OCI-LY1 (cell line): ENCODE results near the gene SKP1.
A peak's percentile ranks its signal among the peaks of the same experiment; 100 is the strongest.

Source experiments
- H2AFZ ChIP-seq: fragments of 200-600 bp; sonication (generic), shearing (Covaris generic); 2 replicates; pipeline ENCODE4 v1.6.0; 2014; ENCODE audit warnings: antibody characterized with exemption, mild to moderate bottlenecking, low read length
- H3F3A ChIP-seq: fragments of 200-600 bp; sonication (generic), shearing (Covaris generic); 2 replicates; pipeline ENCODE4 v1.6.0; 2014; ENCODE audit warnings: mild to moderate bottlenecking, antibody characterized with exemption, low read length, moderate library complexity; ENCODE audit not compliant: insufficient read depth
- H3K27ac ChIP-seq: fragments of 200-600 bp; sonication (generic); 2 replicates; pipeline ENCODE4 v1.5.1; 2014; ENCODE audit warnings: low read length, mixed run types, mild to moderate bottlenecking, low read depth; ENCODE audit not compliant: poor library complexity, severe bottlenecking
- H3K27me3 ChIP-seq: fragments of 200-600 bp; sonication (generic); 2 replicates; pipeline ENCODE4 v1.6.0; 2014; ENCODE audit warnings: antibody characterized with exemption, mild to moderate bottlenecking, low read length, moderate library complexity; ENCODE audit not compliant: insufficient read depth
- H3K36me3 ChIP-seq: fragments of 200-600 bp; sonication (generic); 2 replicates; pipeline ENCODE4 v1.6.1; 2014; ENCODE audit warnings: mild to moderate bottlenecking, antibody characterized with exemption, low read length, moderate library complexity, mixed read lengths; ENCODE audit not compliant: insufficient read depth
- H3K4me1 ChIP-seq: fragments of 200-600 bp; sonication (generic); 2 replicates; pipeline ENCODE4 v1.5.1; 2014; ENCODE audit warnings: mild to moderate bottlenecking, low read length, moderate library complexity; ENCODE audit not compliant: insufficient read depth, severe bottlenecking
- H3K4me2 ChIP-seq: fragments of 200-600 bp; sonication (generic), shearing (Covaris generic); 2 replicates; pipeline ENCODE4 v1.6.1; 2014; ENCODE audit warnings: low read length
- H3K4me3 ChIP-seq: fragments of 200-600 bp; sonication (generic); 2 replicates; pipeline ENCODE4 v1.5.1; 2014; ENCODE audit warnings: low read length, low read depth, mild to moderate bottlenecking, mixed read lengths; ENCODE audit not compliant: poor library complexity, severe bottlenecking
- H3K79me2 ChIP-seq: fragments of 200-600 bp; shearing (Covaris generic); 2 replicates; pipeline ENCODE4 v1.6.1; 2016; ENCODE audit warnings: mixed run types, low read length, mixed read lengths; ENCODE audit not compliant: insufficient read depth
- H3K9ac ChIP-seq: fragments of 200-600 bp; sonication (generic), shearing (Covaris generic); 2 replicates; pipeline ENCODE4 v1.6.1; 2014; ENCODE audit warnings: mild to moderate bottlenecking, low read length, mixed read lengths
- H3K9me2 ChIP-seq: fragments of 200-600 bp; sonication (generic), shearing (Covaris generic); 2 replicates; pipeline ENCODE4 v1.6.1; 2014; ENCODE audit warnings: low read depth, mild to moderate bottlenecking, low read length, mixed read lengths
- H3K9me3 ChIP-seq: fragments of 200-600 bp; shearing (Covaris generic); 2 replicates; pipeline ENCODE4 v1.6.1; 2014; ENCODE audit warnings: low read length, mixed read lengths
- H4K20me1 ChIP-seq: fragments of 200-600 bp; sonication (generic), shearing (Covaris generic); 2 replicates; pipeline ENCODE4 v1.6.0; 2016; ENCODE audit warnings: mild to moderate bottlenecking, low read length; ENCODE audit not compliant: insufficient read depth
- EZH2 ChIP-seq: fragments of 200-600 bp; sonication (generic), shearing (Covaris generic); IDR thresholded peaks from 2 replicates; pipeline ENCODE4 v1.8.0; 2017; ENCODE audit warnings: borderline replicate concordance, mixed run types, mild to moderate bottlenecking, antibody characterized with exemption, low read length, moderate library complexity, mixed read lengths
- TF ChIP-seq, protein P1 (sequence below): fragments of 200-600 bp; sonication (generic), shearing (Covaris generic); IDR thresholded peaks from 2 replicates; pipeline ENCODE4 v1.5.1; 2017; ENCODE audit warnings: mild to moderate bottlenecking, antibody characterized with exemption, low read length, moderate library complexity, mixed read lengths

Gene SKP1

DNA sequence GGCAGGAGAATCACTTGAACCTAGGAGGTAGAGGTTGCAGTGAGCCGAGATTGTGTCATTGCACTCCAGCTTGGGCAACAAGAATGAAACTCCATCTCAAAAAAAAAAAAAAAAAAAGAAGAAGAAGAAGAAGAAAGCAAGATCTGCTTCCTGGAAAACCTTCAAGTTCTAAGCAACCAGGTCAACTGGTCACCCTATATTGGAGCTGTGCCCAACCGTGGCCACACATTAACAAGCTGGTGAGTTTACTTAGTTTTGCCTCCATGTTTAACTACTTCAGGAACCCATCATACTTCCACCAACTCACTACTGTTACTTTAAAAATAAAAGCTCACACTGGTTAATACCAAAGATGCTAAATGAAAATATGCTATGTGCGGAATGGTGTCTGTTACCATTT lies 12.3 kb upstream of the SKP1 start:
- Histone ChIP-seq H3K4me2 (no peak overlapping the region), H3K79me2 (no peaks in the 10 kb centered on the region), H3K4me1 (no peaks in the 10 kb centered on the region), H3K27me3 (no peaks in the 10 kb centered on the region), H3K9ac (no peak overlapping the region), H3K36me3 (0 out of 2 replicates have a peak, but pooled peaks cover under 1% of the 10 kb centered on the region), H3F3A (no peaks in the 10 kb centered on the region), H2AFZ (no peak overlapping the region), H3K4me3 (no peak overlapping the region), H3K9me3 (no peaks in the 10 kb centered on the region), H4K20me1 (no peaks in the 10 kb centered on the region), H3K9me2 (no peaks in the 10 kb centered on the region), H3K27ac (no peak overlapping the region)
- TF ChIP-seq, protein P1, sequence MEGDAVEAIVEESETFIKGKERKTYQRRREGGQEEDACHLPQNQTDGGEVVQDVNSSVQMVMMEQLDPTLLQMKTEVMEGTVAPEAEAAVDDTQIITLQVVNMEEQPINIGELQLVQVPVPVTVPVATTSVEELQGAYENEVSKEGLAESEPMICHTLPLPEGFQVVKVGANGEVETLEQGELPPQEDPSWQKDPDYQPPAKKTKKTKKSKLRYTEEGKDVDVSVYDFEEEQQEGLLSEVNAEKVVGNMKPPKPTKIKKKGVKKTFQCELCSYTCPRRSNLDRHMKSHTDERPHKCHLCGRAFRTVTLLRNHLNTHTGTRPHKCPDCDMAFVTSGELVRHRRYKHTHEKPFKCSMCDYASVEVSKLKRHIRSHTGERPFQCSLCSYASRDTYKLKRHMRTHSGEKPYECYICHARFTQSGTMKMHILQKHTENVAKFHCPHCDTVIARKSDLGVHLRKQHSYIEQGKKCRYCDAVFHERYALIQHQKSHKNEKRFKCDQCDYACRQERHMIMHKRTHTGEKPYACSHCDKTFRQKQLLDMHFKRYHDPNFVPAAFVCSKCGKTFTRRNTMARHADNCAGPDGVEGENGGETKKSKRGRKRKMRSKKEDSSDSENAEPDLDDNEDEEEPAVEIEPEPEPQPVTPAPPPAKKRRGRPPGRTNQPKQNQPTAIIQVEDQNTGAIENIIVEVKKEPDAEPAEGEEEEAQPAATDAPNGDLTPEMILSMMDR, result no peak
- no peak for TF ChIP-seq EZH2

DNA sequence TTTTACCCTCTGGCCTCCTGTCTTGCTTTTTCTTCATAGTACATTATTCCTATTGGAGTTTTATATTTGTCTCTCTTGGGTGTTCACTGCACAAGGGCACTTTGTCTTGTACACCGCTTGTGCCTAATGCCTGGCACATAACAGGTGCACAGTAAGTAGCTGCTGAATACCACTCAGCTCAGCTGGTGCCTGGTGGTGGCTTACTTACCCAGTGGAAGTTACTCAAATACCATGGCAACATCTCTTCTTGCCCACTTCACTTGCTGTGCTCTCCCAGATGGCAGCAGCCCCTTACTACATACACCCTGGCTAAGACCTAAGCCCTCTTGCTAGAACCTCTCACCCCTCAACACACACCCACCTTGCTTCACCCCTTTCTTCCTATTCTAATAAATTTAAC lies 11.3 kb upstream of the SKP1 start:
- no peak overlapping the region for H2AFZ ChIP-seq
- H3K9ac ChIP-seq, result no peak overlapping the region
- no peaks in the 10 kb centered on the region for H3K9me3 ChIP-seq
- H3F3A ChIP-seq, result no peaks in the 10 kb centered on the region
- no peak overlapping the region for H3K4me2 ChIP-seq
- TF ChIP-seq EZH2, result no peak
- TF ChIP-seq, protein P1, result no peak
- no peaks in the 10 kb centered on the region for H3K4me1 ChIP-seq
- no peaks in the 10 kb centered on the region for H4K20me1 ChIP-seq
- H3K79me2 ChIP-seq, result no peaks in the 10 kb centered on the region
- H3K27me3 ChIP-seq, result no peaks in the 10 kb centered on the region
- no peak overlapping the region for H3K4me3 ChIP-seq
- no peaks in the 10 kb centered on the region for H3K9me2 ChIP-seq
- no peak overlapping the region for H3K27ac ChIP-seq
- no peaks in the 10 kb centered on the region for H3K36me3 ChIP-seq

DNA sequence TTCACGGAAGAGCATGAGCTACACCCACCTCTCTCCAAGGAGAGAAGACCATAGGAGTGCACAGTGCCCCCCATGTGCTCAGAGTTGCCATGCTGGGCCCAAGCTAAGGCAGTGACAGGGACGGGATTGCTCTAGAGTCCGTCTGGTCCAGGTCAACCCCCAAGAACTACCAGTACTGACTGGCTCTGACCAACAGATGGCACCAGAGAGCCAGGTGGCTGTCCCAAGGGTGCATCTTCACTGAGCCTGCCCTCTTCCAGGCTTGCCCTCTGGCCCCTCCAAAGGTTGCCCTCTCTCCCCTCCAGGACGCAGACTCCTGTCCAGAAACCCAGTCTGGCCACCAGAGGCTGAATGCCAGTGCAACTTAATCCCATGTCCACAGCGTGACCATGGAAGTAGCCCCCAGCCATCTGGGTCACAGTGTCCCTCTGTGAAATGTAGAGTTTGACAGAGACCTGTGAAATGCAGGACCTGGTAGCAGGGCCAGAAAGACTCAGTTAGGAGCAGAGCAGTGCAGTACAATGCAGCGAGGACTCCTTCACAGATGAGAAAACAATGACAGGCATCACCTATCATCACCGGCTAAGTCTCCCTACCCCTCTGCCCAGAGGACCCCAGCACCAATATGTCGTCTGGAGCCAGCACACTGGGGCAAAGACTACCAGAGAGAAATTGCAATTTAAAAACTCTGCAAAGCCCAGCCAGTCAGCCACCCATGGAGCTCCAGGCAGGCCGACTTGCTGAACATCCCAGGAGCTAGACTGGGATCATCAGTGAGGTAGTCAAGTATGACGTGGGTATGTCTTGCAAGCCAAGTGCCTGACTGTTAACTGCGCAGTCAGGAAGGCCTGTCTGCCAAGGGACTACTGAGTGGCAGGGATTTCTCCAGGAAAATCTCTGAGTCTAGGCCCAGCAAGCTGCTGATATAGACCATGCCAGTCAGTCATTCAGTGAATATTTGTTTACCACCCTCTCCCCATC lies 7.7 kb upstream of the SKP1 start:
- Histone ChIP-seq H3F3A (no peaks in the 10 kb centered on the region), H3K4me1 (no peaks in the 10 kb centered on the region), H3K36me3 (no peaks in the 10 kb centered on the region), H4K20me1 (no peaks in the 10 kb centered on the region), H3K4me2 (no peak overlapping the region), H2AFZ (no peak overlapping the region), H3K9me3 (no peaks in the 10 kb centered on the region), H3K79me2 (no peaks in the 10 kb centered on the region), H3K27me3 (no peaks in the 10 kb centered on the region), H3K4me3 (no peak overlapping the region), H3K27ac (no peak overlapping the region), H3K9ac (no peak overlapping the region), H3K9me2 (no peaks in the 10 kb centered on the region)
- TF ChIP-seq, protein P1, result peak; percentile 85
- TF ChIP-seq EZH2, result no peak
